ENCODE data around the gene FGF9.
A peak's percentile ranks its signal among the peaks of the same experiment; 100 is the strongest.

FGF9 gene

GRCh38 chr13:21747456-21747855 lies 76.6 kb downstream of the FGF9 start:
- Histone ChIP-seq H3K9me3 (ENCODE audit: severe bottlenecking) (no peaks in the 10 kb centered on the region), H3K4me1 (ENCODE audit: insufficient read depth, poor library complexity, severe bottlenecking) (peaks cover 3% of the 10 kb centered on the region), H3K27me3 (ENCODE audit: insufficient read depth, poor library complexity, severe bottlenecking) (no peaks in the 10 kb centered on the region), H3K27ac (ENCODE audit: poor library complexity, severe bottlenecking) (no peak overlapping the region), H3K36me3 (ENCODE audit: low read depth) (no peaks in the 10 kb centered on the region), H3K4me3 (ENCODE audit: severe bottlenecking) (no peak overlapping the region)
- DNase-seq (ENCODE audit: low spot score) (no peak), ATAC-seq (ENCODE audit: low read depth) (no peak)
- no peak for TF ChIP-seq CTCF (IDR thresholded peaks at IDR 0.05; ENCODE audit: poor library complexity, severe bottlenecking)

- no peak overlapping the region for H3K27ac ChIP-seq (ENCODE audit: poor library complexity, severe bottlenecking)
- H3K27me3 ChIP-seq (ENCODE audit: insufficient read depth, poor library complexity, severe bottlenecking) = no peaks in the 10 kb centered on the region
- no peak overlapping the region for H3K4me3 ChIP-seq (ENCODE audit: severe bottlenecking)
- peaks cover 3% of the 10 kb centered on the region for H3K4me1 ChIP-seq (ENCODE audit: insufficient read depth, poor library complexity, severe bottlenecking)
- H3K36me3 ChIP-seq (ENCODE audit: low read depth) = no peaks in the 10 kb centered on the region
- no peak for TF ChIP-seq CTCF (IDR thresholded peaks at IDR 0.05; ENCODE audit: poor library complexity, severe bottlenecking)
- ATAC-seq (ENCODE audit: low read depth) = no peak
- no peaks in the 10 kb centered on the region for H3K9me3 ChIP-seq (ENCODE audit: severe bottlenecking)
- no peak for DNase-seq (ENCODE audit: low spot score)
These were observed 77.3 kb downstream of the FGF9 start for GRCh38 chr13:21748166-21748565.

- no peaks in the 10 kb centered on the region for H3K27me3 ChIP-seq (ENCODE audit: insufficient read depth, poor library complexity, severe bottlenecking)
- H3K27ac ChIP-seq (ENCODE audit: poor library complexity, severe bottlenecking) = no peak overlapping the region
- ATAC-seq (ENCODE audit: low read depth) (peak; percentile 50; the same call in 2 of the 3 replicates), DNase-seq (ENCODE audit: low spot score) (no peak)
- peaks cover 3% of the 10 kb centered on the region for H3K4me1 ChIP-seq (ENCODE audit: insufficient read depth, poor library complexity, severe bottlenecking)
- no peaks in the 10 kb centered on the region for H3K9me3 ChIP-seq (ENCODE audit: severe bottlenecking)
- no peaks in the 10 kb centered on the region for H3K36me3 ChIP-seq (ENCODE audit: low read depth)
- no peak overlapping the region for H3K4me3 ChIP-seq (ENCODE audit: severe bottlenecking)
- no peak for TF ChIP-seq CTCF (IDR thresholded peaks at IDR 0.05; ENCODE audit: poor library complexity, severe bottlenecking)
These were observed 78.5 kb downstream of the FGF9 start for GRCh38 chr13:21749410-21749809.

GRCh38 chr13:21752501-21752900 lies 81.6 kb downstream of the FGF9 start:
- H3K4me3 ChIP-seq (ENCODE audit: severe bottlenecking) = no peak overlapping the region
- TF ChIP-seq CTCF (IDR thresholded peaks at IDR 0.05; ENCODE audit: poor library complexity, severe bottlenecking) = no peak
- no peak overlapping the region for H3K27ac ChIP-seq (ENCODE audit: poor library complexity, severe bottlenecking)
- no peaks in the 10 kb centered on the region for H3K9me3 ChIP-seq (ENCODE audit: severe bottlenecking)
- peaks cover 3% of the 10 kb centered on the region for H3K4me1 ChIP-seq (ENCODE audit: insufficient read depth, poor library complexity, severe bottlenecking)
- DNase-seq (ENCODE audit: low spot score) (no peak), ATAC-seq (ENCODE audit: low read depth) (no peak)
- H3K27me3 ChIP-seq (ENCODE audit: insufficient read depth, poor library complexity, severe bottlenecking) = no peaks in the 10 kb centered on the region
- H3K36me3 ChIP-seq (ENCODE audit: low read depth) = no peaks in the 10 kb centered on the region

GRCh38 chr13:21753117-21753729 lies 82.3 kb downstream of the FGF9 start:
- H3K27ac ChIP-seq (ENCODE audit: poor library complexity, severe bottlenecking) = no peak overlapping the region
- H3K4me3 ChIP-seq (ENCODE audit: severe bottlenecking) = no peak overlapping the region
- no peaks in the 10 kb centered on the region for H3K36me3 ChIP-seq (ENCODE audit: low read depth)
- no peaks in the 10 kb centered on the region for H3K9me3 ChIP-seq (ENCODE audit: severe bottlenecking)
- DNase-seq (ENCODE audit: low spot score) (no peak), ATAC-seq (ENCODE audit: low read depth) (no peak)
- no peak for TF ChIP-seq CTCF (IDR thresholded peaks at IDR 0.05; ENCODE audit: poor library complexity, severe bottlenecking)
- H3K27me3 ChIP-seq (ENCODE audit: insufficient read depth, poor library complexity, severe bottlenecking) = no peaks in the 10 kb centered on the region
- H3K4me1 ChIP-seq (ENCODE audit: insufficient read depth, poor library complexity, severe bottlenecking) = peaks cover 3% of the 10 kb centered on the region
